LNCAP (cell line): ENCODE results near the gene PEX11A.

Source experiments
- TF ChIP-seq, protein P1 (sequence below): fragments of 450-650 bp; IDR thresholded peaks from 2 replicates; pipeline ENCODE4 v1.5.1; 2017; ENCODE audit warnings: mild to moderate bottlenecking

The PEX11A gene

DNA sequence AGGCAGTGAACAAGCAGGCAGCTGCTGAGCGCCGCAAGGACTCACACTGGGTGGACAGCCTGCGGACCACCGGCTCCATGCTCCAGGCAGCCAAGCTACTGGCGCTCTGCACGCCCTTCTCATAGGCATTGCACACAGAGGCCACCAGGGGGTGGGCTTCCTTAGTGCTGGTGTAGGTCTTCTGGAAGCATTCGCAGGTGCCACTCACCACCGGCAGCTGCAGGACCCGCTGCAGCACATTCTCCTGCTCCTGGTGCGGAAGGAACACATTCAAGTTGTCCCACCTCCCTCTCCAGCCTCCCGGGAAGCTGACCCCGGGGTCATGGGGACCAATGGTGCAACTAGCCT lies 17.4 kb downstream of the PEX11A start:
- TF ChIP-seq, protein P1, sequence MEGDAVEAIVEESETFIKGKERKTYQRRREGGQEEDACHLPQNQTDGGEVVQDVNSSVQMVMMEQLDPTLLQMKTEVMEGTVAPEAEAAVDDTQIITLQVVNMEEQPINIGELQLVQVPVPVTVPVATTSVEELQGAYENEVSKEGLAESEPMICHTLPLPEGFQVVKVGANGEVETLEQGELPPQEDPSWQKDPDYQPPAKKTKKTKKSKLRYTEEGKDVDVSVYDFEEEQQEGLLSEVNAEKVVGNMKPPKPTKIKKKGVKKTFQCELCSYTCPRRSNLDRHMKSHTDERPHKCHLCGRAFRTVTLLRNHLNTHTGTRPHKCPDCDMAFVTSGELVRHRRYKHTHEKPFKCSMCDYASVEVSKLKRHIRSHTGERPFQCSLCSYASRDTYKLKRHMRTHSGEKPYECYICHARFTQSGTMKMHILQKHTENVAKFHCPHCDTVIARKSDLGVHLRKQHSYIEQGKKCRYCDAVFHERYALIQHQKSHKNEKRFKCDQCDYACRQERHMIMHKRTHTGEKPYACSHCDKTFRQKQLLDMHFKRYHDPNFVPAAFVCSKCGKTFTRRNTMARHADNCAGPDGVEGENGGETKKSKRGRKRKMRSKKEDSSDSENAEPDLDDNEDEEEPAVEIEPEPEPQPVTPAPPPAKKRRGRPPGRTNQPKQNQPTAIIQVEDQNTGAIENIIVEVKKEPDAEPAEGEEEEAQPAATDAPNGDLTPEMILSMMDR: no peak; the same call in 1 of the 2 replicates

DNA sequence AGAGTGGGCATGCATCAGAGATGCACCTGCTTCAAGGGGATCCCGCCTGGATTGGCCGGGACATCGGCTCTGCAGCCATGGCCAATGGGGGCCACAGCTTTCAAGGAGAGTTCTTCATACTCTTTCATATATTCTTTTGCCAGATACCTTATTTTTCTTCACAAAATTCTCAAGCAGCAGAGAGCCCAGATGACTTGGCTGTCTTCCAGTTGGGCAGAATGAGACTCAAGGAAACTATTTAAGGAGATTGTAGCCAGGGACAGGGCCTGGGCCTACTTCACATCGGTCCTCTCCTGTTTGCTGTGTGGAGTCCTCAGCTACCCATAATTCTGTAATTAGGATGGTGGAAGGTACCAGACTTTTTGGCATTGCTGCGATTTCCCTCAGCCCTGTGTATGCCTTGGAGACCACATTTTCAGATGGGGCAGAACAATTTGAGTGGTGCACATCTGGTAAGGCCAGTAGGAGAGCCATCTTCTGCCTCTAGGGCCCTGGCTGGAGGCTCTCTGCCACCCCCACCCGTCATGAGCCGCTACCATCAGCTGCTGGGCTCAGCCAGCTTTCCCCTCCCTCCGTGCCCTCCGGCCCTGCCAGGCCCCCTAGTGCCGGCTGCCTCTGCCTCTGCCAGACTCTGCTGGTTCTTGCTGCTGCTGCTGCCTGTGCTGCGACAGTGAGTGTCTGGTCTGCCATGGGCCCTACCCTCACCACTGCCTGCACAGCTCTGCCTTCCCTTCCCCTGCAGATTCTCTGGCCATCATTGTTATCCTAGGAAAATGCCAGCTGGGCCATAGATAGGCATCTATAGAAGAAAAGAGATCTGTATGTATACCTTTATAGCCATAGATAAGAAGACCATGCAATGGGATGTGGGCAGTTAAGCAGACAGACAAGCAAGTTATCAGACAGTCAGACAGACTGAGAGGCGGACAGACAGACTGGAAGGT lies 18.1 kb downstream of the PEX11A start:
- TF ChIP-seq, protein P1: no peak

DNA sequence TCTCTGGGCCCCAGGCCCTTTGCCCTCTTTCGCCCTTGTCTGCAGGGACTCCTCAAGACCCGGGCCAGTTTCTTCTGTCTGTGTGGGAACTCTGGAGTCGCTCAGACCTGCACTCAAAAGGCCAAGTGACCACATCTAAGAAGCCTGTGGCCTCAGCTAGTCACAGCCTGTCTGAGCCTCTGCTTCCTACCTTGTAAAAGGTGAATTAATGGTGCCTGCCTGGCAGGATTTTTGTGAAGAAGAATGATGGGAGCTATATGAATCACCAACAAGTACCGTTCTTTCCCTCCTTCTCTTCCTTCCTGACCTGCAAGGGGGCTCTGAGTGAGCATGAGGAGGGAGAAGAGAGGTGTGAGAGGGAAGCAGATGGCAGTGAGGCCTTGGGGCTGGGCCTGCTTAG lies 18.9 kb downstream of the PEX11A start:
- TF ChIP-seq, protein P1: no peak

DNA sequence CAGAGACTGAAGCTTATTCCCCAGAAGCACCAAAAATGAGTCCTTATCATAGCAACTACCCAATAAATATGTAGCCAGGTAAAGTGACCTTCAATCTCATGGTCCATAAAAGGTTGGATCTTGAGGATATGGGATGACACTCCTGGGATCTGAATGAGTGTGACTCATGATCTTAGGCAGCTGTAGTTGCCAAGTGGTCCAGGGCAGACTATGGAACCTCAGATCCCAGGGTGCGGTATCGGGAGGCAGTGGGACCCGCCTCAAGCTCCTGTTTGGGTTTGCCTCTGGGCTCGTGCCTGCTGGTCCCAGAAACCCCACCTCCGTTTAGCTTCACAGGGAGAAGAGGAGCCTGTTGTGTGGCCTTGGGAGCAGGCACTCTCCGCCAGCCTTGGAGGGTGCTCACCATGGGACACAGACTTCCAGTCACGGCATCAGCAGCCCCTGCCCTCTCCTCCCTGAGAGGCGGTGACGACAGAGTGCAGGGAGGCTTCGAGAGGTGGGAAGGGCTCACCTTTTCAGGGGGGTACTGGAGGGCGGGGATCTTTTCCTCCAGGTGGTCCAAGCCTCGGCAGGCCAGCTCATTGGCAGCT lies 19.5 kb downstream of the PEX11A start:
- TF ChIP-seq, protein P1: no peak

DNA sequence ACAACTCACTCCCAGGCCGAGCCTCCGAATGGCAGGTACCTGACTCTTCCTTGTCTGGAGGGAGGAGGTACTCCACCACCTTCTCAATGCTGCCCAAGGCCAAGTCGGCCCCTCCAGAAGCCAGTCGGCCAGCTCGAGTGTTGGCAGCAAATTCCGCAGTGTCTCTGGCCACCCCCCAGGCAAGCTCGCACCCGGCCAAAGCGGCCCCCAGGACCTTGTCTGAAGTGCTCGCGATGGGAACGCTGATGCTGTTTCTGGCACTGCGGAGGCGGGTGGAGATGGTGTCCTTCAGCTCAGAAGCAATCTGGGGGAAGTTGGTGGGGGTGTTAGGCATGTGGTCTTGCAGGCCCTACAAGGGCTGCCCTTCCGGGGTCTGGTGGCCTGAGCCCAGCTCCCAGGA lies 20.6 kb downstream of the PEX11A start:
- TF ChIP-seq, protein P1: no peak

DNA sequence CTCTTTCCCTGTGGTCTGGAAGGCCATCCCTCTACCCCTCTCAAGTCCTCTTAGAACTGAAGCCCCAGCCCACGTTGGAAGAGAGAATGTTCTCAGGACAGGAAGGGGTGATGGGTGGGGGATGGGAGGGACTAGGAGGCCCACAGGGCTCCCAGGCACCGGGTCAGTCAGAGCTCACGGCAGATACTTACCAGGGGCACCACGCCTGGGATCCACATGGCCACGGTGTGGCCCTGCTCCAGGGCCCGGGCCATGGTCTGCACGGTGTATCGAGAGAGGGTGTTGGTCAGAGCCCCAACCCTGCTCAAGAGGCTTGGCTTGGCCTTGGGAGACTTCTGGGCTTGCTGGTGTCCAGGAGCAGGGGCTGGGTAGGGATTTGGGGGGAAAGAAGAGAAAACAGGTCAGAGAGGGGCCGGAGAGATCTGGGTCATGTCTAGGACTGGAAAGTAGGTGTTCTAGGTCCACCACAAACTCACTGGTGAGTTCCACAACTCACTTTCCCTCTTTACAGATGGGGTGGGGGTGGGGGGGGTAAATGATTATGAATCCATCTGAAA lies 21.2 kb downstream of the PEX11A start:
- TF ChIP-seq, protein P1: no peak

DNA sequence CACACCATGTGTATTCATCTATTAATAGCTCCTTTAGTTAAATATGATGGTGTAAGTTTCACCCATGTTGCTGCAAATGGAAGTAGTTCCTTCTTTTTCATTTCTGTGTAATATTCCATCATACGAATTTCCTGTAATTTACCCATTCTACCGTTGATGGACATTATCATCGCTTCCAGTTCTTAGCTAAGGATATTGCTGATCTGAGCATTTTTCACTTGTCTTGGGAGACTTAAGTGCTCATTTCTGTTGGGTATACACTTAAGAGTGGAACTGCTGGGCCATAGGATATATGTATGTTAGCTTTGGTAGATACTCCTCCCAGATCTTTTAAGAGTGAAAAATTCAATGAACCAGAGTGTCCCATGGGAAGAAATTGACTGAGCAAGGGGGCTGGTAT lies 22.4 kb downstream of the PEX11A start:
- TF ChIP-seq, protein P1: no peak
